ENCODE data around the gene UPK2.

The UPK2 gene

GRCh38 chr11:118956094-118956846 lies at the start of gene UPK2:
Gene UPK2 (plus strand): TSS chr11:118956298. CDS start chr11:118956351, 53 bp downstream.
- peak; percentile 71 for DNase-seq (ENCODE audit: low read depth)

GRCh38 chr11:118907051-118908042 lies 48.8 kb upstream of the UPK2 start:
- peak; percentile 63 for DNase-seq (ENCODE audit: low read depth)

GRCh38 chr11:118908264-118908663 lies 47.8 kb upstream of the UPK2 start:
- no peak for DNase-seq (ENCODE audit: low read depth)

GRCh38 chr11:118908901-118909618 lies 47.0 kb upstream of the UPK2 start:
- DNase-seq (ENCODE audit: low read depth): no peak

- no peak for DNase-seq (ENCODE audit: low read depth)
These were observed 46.3 kb upstream of the UPK2 start for GRCh38 chr11:118909619-118910308.

- DNase-seq (ENCODE audit: low read depth): no peak
These were observed 45.6 kb upstream of the UPK2 start for GRCh38 chr11:118910309-118911112.

GRCh38 chr11:118911113-118911879 lies 44.8 kb upstream of the UPK2 start:
- DNase-seq (ENCODE audit: low read depth): no peak

GRCh38 chr11:118911880-118912741 lies 44.0 kb upstream of the UPK2 start:
- DNase-seq (ENCODE audit: low read depth): peak; percentile 77

- DNase-seq (ENCODE audit: low read depth): no peak
These were observed 43.2 kb upstream of the UPK2 start for GRCh38 chr11:118912742-118913410.

- no peak for DNase-seq (ENCODE audit: low read depth)
These were observed 42.5 kb upstream of the UPK2 start for GRCh38 chr11:118913411-118914125.

- no peak for DNase-seq (ENCODE audit: low read depth)
These were observed 41.8 kb upstream of the UPK2 start for GRCh38 chr11:118914178-118914918.

- DNase-seq (ENCODE audit: low read depth): no peak
These were observed 41.1 kb upstream of the UPK2 start for GRCh38 chr11:118914987-118915386.

- DNase-seq (ENCODE audit: low read depth): no peak
These were observed 40.7 kb upstream of the UPK2 start for GRCh38 chr11:118915396-118915795.

GRCh38 chr11:118915941-118916841 lies 39.9 kb upstream of the UPK2 start:
- no peak for DNase-seq (ENCODE audit: low read depth)

GRCh38 chr11:118916842-118917388 lies 39.2 kb upstream of the UPK2 start:
- no peak for DNase-seq (ENCODE audit: low read depth)

All from stimulated activated CD8-positive, alpha-beta memory T cell treated with anti-CD3 and anti-CD28 coated beads, Interleukin-12 subunit alpha, Interleukin-12 subunit beta, amount 100 ng/mL, for 4 hours (primary cell).